Progenitor cell of endocrine pancreas (in vitro differentiated cells): ENCODE data around the gene TMEM225. TPM values are rescaled to one million over a fixed set of nuclear protein-coding genes. Genes with fewer than 3 reads are reported as not detected.
"Not testable (repeated sequence)": the region's sequence is repeated elsewhere in the genome, so short reads cannot be mapped to it uniquely, and the experiment has no call there.

Experiments
- DNase-seq: peaks from one replicate; pipeline ENCODE4 v3.0.0; 2021; ENCODE audit warnings: low spot score; ENCODE audit not compliant: unreplicated experiment
- H3K27ac Mint-ChIP-seq: 2 replicates; pipeline ENCODE4 v1.8.0; 2021; ENCODE audit warnings: mild to moderate bottlenecking, moderate library complexity, mixed read lengths
- H3K27me3 Mint-ChIP-seq: 2 replicates; pipeline ENCODE4 v1.8.0; 2021; ENCODE audit warnings: mixed read lengths
- H3K36me3 Mint-ChIP-seq: 2 replicates; pipeline ENCODE4 v1.8.0; 2022; ENCODE audit warnings: mixed read lengths; ENCODE audit not compliant: insufficient read depth
- H3K4me1 Mint-ChIP-seq: 2 replicates; pipeline ENCODE4 v1.8.0; 2021; ENCODE audit warnings: low read depth, mixed read lengths
- H3K4me3 Mint-ChIP-seq: 2 replicates; pipeline ENCODE4 v1.8.0; 2021; ENCODE audit warnings: low read depth, mild to moderate bottlenecking, moderate library complexity, mixed read lengths
- H3K9me3 Mint-ChIP-seq: 2 replicates; pipeline ENCODE4 v1.8.0; 2021; ENCODE audit warnings: low read depth, mixed read lengths
- total RNA-seq: library from RNA; stranded (reverse); gene quantifications from 2 replicates; pipeline ENCODE4 v1.2.1, GENCODE V29; 2021
- TF ChIP-seq, protein P1 (sequence below): fragments of 200-600 bp; sonication (generic); IDR thresholded peaks from one replicate; pipeline ENCODE4 v1.5.0; 2021; ENCODE audit warnings: antibody characterized with exemption, mild to moderate bottlenecking; ENCODE audit not compliant: unreplicated experiment

TMEM225 gene
- total RNA-seq, 1 donor from 2014 or later = not detected

GRCh38 chr11:123903932-123904331 is 18.5 kb upstream of the TMEM225 start:
- no peak for DNase-seq
- Mint-ChIP-seq H3K36me3 (no peaks in the 10 kb centered on the region), H3K27me3 (no peaks in the 10 kb centered on the region), H3K27ac (no peak overlapping the region), H3K4me3 (no peak overlapping the region), H3K4me1 (peaks cover 2% of the 10 kb centered on the region), H3K9me3 (no peaks in the 10 kb centered on the region)
- TF ChIP-seq, protein P1, sequence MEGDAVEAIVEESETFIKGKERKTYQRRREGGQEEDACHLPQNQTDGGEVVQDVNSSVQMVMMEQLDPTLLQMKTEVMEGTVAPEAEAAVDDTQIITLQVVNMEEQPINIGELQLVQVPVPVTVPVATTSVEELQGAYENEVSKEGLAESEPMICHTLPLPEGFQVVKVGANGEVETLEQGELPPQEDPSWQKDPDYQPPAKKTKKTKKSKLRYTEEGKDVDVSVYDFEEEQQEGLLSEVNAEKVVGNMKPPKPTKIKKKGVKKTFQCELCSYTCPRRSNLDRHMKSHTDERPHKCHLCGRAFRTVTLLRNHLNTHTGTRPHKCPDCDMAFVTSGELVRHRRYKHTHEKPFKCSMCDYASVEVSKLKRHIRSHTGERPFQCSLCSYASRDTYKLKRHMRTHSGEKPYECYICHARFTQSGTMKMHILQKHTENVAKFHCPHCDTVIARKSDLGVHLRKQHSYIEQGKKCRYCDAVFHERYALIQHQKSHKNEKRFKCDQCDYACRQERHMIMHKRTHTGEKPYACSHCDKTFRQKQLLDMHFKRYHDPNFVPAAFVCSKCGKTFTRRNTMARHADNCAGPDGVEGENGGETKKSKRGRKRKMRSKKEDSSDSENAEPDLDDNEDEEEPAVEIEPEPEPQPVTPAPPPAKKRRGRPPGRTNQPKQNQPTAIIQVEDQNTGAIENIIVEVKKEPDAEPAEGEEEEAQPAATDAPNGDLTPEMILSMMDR = no peak

GRCh38 chr11:123901867-123902266 is 16.4 kb upstream of the TMEM225 start, which contains the start of gene OR8D4:
OR8D4 (plus strand) TSS chr11:123902167; CDS start chr11:123906432, 4,265 bp downstream.
- Mint-ChIP-seq H3K4me1 (peaks cover 2% of the 10 kb centered on the region), H3K9me3 (no peaks in the 10 kb centered on the region), H3K27me3 (no peaks in the 10 kb centered on the region), H3K4me3 (no peak within 1 kb of the TSS), H3K27ac (no peak within 1 kb of the TSS), H3K36me3 (no peaks in the 10 kb centered on the region)
- no peak for DNase-seq
- TF ChIP-seq, protein P1 = no peak

- no peak overlapping the region for H3K27ac Mint-ChIP-seq
- DNase-seq = no peak
- peaks cover 5% of the 10 kb centered on the region for H3K9me3 Mint-ChIP-seq
- no peaks in the 10 kb centered on the region for H3K27me3 Mint-ChIP-seq
- no peaks in the 10 kb centered on the region for H3K36me3 Mint-ChIP-seq
- H3K4me1 Mint-ChIP-seq = peaks cover 2% of the 10 kb centered on the region
- no peak overlapping the region for H3K4me3 Mint-ChIP-seq
- TF ChIP-seq, protein P1 = no peak
These were observed 14.3 kb upstream of the TMEM225 start for GRCh38 chr11:123899792-123900191.

DNA sequence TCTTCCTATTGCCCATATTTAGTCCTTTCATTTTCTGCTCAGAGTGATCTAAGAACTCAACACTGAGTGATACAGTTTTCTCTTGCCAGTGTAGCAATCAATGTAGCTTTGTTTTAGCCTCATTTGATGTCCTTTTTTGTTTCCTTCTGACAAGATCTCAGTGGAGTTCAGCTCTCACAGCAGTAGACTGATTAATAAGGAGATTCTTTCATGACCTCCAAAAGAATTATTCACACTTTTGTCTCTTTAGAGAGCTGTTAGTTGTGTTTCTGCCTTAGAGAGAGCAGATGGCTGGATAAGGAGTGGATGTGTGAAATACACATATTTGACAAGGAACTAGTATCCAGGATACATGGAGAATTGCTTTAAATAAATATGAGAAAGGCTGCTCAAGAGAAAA is 6.6 kb upstream of the TMEM225 start:
- H3K27me3 Mint-ChIP-seq = no peaks in the 10 kb centered on the region
- no peaks in the 10 kb centered on the region for H3K36me3 Mint-ChIP-seq
- peaks cover 5% of the 10 kb centered on the region for H3K9me3 Mint-ChIP-seq
- peak overlapping the region; percentile 19 for H3K27ac Mint-ChIP-seq
- TF ChIP-seq, protein P1 = no peak
- no peak for DNase-seq
- H3K4me1 Mint-ChIP-seq = peaks cover 7% of the 10 kb centered on the region
- H3K4me3 Mint-ChIP-seq = no peak overlapping the region

GRCh38 chr11:123880912-123881311 is 4.6 kb downstream of the TMEM225 start:
- TF ChIP-seq, protein P1 = no peak
- H3K27me3 Mint-ChIP-seq = no peaks in the 10 kb centered on the region
- no peak for DNase-seq
- peaks cover 8% of the 10 kb centered on the region for H3K9me3 Mint-ChIP-seq
- H3K4me3 Mint-ChIP-seq = no peak overlapping the region
- H3K4me1 Mint-ChIP-seq = no peaks in the 10 kb centered on the region
- no peak overlapping the region for H3K27ac Mint-ChIP-seq
- H3K36me3 Mint-ChIP-seq = peaks cover 2% of the 10 kb centered on the region

- H3K9me3 Mint-ChIP-seq = peaks cover 15% of the 10 kb centered on the region
- not testable (repeated sequence) for H3K4me3 Mint-ChIP-seq, H3K27ac Mint-ChIP-seq, DNase-seq, H3K4me1 Mint-ChIP-seq, H3K27me3 Mint-ChIP-seq, H3K36me3 Mint-ChIP-seq
These were observed 17.7 kb downstream of the TMEM225 start for GRCh38 chr11:123867795-123868194.

DNA sequence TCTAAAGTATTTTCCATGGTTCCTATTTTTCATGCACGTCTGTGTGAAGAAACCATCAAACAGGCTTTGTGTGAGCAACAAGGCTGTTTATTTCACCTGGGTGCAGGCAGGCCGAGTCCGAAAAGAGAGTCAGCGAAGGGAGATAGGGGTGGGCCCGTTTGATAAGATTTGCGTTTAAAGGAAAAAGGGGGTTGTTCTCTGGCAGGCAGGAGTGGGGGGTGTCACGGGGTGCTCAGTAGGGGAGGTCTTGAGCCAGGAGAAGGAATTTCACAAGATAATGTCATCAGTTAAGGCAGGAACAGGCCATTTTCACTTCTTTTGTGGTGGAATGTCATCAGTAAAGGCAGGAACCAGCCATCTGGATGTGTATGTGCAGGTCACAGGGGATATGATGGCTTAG is 20.2 kb downstream of the TMEM225 start:
- not testable (repeated sequence) for H3K4me3 Mint-ChIP-seq, H3K27me3 Mint-ChIP-seq, H3K27ac Mint-ChIP-seq, H3K4me1 Mint-ChIP-seq, DNase-seq, H3K36me3 Mint-ChIP-seq
- peaks cover 10% of the 10 kb centered on the region for H3K9me3 Mint-ChIP-seq
